Breast epithelium (tissue), 3 donors: Measurements from ENCODE around the gene PIGU.

Source experiments
- CTCF ChIP-seq, 3 donors: fragments of 450-650 bp; IDR thresholded peaks; one replicate each; pipeline ENCODE4 v1.5.1; 2016 to 2017; ENCODE audit warnings: antibody characterized with exemption in 3 of 3, mild to moderate bottlenecking in 3 of 3, moderate library complexity in 3 of 3
- POLR2A ChIP-seq: fragments of 450-650 bp; IDR thresholded peaks from one replicate; pipeline ENCODE4 v1.6.1; 2016; ENCODE audit warnings: antibody characterized with exemption, mild to moderate bottlenecking, moderate library complexity
- POLR2AphosphoS5 ChIP-seq, 3 donors: sonication (generic); formaldehyde crosslinking; IDR thresholded peaks; one replicate each; pipeline ENCODE4 v1.6.1; 2017; ENCODE audit warnings: antibody characterized with exemption in 3 of 3

GRCh38 chr20:34720266-34720665 is 43.4 kb upstream of the PIGU start:
- no peak for TF ChIP-seq CTCF (IDR thresholded peaks at IDR 0.05)
- TF ChIP-seq POLR2AphosphoS5 (IDR thresholded peaks at IDR 0.05): no peak
- TF ChIP-seq POLR2A: no peak
